B cell (primary cell): ENCODE measurements around the gene TIMM50. TPM values are rescaled to one million over a fixed set of nuclear protein-coding genes. Genes with fewer than 3 reads are reported as not detected.
A peak's percentile ranks its signal among the peaks of the same experiment; 100 is the strongest.

Experiments used
- ATAC-seq: fragments of 200-7000 bp; cut with Tn5 transposase; one replicate; pipeline ENCODE4 v1.10.0; 2021; ENCODE audit warnings: low read depth, mild to moderate bottlenecking, moderate number of reproducible peaks, moderate library complexity
- CTCF ChIA-PET: fragments of 350-600 bp; sonication (Branson Sonifier 250); formaldehyde crosslinking; loops from one replicate; lab custom pipeline; 2021; ENCODE audit warnings: antibody characterized with exemption, inconsistent platforms; lab: Charles Lee
- POLR2A ChIA-PET: fragments of 350-600 bp; sonication (Branson Sonifier 250); formaldehyde crosslinking; loops from one replicate; lab custom pipeline; 2021; ENCODE audit warnings: antibody characterized with exemption; lab: Charles Lee
- DNase-seq: peaks from one replicate; pipeline ENCODE4 v3.0.0; 2013
- H2AFZ ChIP-seq: 2 replicates; pipeline ENCODE4 v1.6.1; 2012; ENCODE audit warnings: mild to moderate bottlenecking, low read depth, low read length; ENCODE audit not compliant: insufficient read depth, poor library complexity, severe bottlenecking
- H3K27ac ChIP-seq, 2 donors: 1 replicate in 1 of 2; 2 replicates in 1 of 2; pipeline ENCODE4 v1.5.1; 2012 to 2013; ENCODE audit warnings: low read length in 2 of 2, mild to moderate bottlenecking in 2 of 2, moderate library complexity in 1 of 2
- H3K27me3 ChIP-seq, 4 experiments: fragments of 200-600 bp in 1 of 4; sonication (generic) in 1 of 4; replicated peaks in 1 of 4; 1 replicate in 2 of 4; 2 replicates in 2 of 4; pipeline versions ENCODE4 v1.6.1 to v1.7.0; 2013 to 2016; ENCODE audit warnings: low read length in 3 of 4, mild to moderate bottlenecking in 2 of 4, mixed read lengths in 1 of 4, moderate library complexity in 1 of 4; ENCODE audit not compliant: insufficient read depth in 4 of 4, control insufficient read depth in 3 of 4; ENCODE audit errors: control extremely low read depth in 1 of 4
- H3K36me3 ChIP-seq, 2 experiments: replicated peaks in 1 of 2; 1 replicate in 1 of 2; 2 replicates in 1 of 2; pipeline versions ENCODE4 v1.6.1 to v1.7.1; 2013; ENCODE audit warnings: low read length in 1 of 2; ENCODE audit not compliant: insufficient read depth in 2 of 2, control insufficient read depth in 1 of 2; ENCODE audit errors: control extremely low read depth in 1 of 2, extremely low read depth in 1 of 2
- H3K4me1 ChIP-seq, 2 donors: fragments of 200-600 bp in 1 of 2; sonication (generic) in 1 of 2; 1 replicate in 1 of 2; 2 replicates in 1 of 2; pipeline versions ENCODE4 v1.5.1 to v1.6.1; 2013 to 2017; ENCODE audit warnings: low read length in 2 of 2; ENCODE audit not compliant: control insufficient read depth in 2 of 2, insufficient read depth in 2 of 2
- H3K4me2 ChIP-seq: replicated peaks from 2 replicates; pipeline ENCODE3; 2012; ENCODE audit warnings: mild to moderate bottlenecking, low read depth, low read length; ENCODE audit not compliant: poor library complexity, severe bottlenecking
- H3K4me3 ChIP-seq, 5 experiments: fragments of 200-600 bp in 1 of 5; sonication (generic) in 1 of 5; 1 replicate in 3 of 5; 2 replicates in 2 of 5; pipeline versions ENCODE4 v1.5.1 to v1.7.0; 2011 to 2016; ENCODE audit warnings: low read length in 4 of 5, mild to moderate bottlenecking in 4 of 5, low read depth in 2 of 5, control low read depth in 1 of 5, moderate library complexity in 1 of 5; ENCODE audit not compliant: insufficient read depth in 1 of 5; ENCODE audit errors: control extremely low read depth in 1 of 5, extremely low read depth in 1 of 5
- H3K79me2 ChIP-seq: fragments of 200-600 bp; sonication (generic); one replicate; pipeline ENCODE4 v1.6.0; 2016; ENCODE audit warnings: low read length; ENCODE audit not compliant: control insufficient read depth, insufficient read depth
- H3K9ac ChIP-seq: fragments of 200-600 bp; sonication (generic); 2 replicates; pipeline ENCODE4 v1.6.1; 2017; ENCODE audit warnings: mild to moderate bottlenecking, low read length, moderate library complexity
- H3K9me3 ChIP-seq, 3 donors: one replicate each; pipeline versions ENCODE4 v1.6.1 to v1.7.1; 2013; ENCODE audit warnings: low read length in 2 of 3; ENCODE audit not compliant: control insufficient read depth in 2 of 3, insufficient read depth in 1 of 3; ENCODE audit errors: control extremely low read depth in 1 of 3
- H4K20me1 ChIP-seq: 2 replicates; pipeline ENCODE4 v1.6.0; 2012; ENCODE audit warnings: mild to moderate bottlenecking, low read length; ENCODE audit not compliant: insufficient read depth, control insufficient read depth, poor library complexity, severe bottlenecking
- H3K27ac Mint-ChIP-seq: one replicate; pipeline ENCODE4 v1.8.0; 2021; ENCODE audit warnings: mixed read lengths
- H3K27me3 Mint-ChIP-seq: one replicate; pipeline ENCODE4 v1.8.0; 2021; ENCODE audit warnings: mixed read lengths
- H3K4me1 Mint-ChIP-seq: one replicate; pipeline ENCODE4 v1.8.0; 2021; ENCODE audit warnings: mixed read lengths
- H3K4me3 Mint-ChIP-seq: one replicate; pipeline ENCODE4 v1.8.0; 2021; ENCODE audit warnings: mixed read lengths
- H3K9me3 Mint-ChIP-seq: one replicate; pipeline ENCODE4 v1.8.0; 2022; ENCODE audit warnings: mixed read lengths; ENCODE audit not compliant: insufficient read depth
- CTCF ChIP-seq: fragments of 200-600 bp; IDR thresholded peaks from one replicate; pipeline ENCODE4 v1.8.0; 2022; ENCODE audit warnings: antibody characterized with exemption, mild to moderate bottlenecking
- EZH2 ChIP-seq: IDR thresholded peaks from 2 replicates; pipeline ENCODE4 v1.6.1; 2012; ENCODE audit warnings: borderline replicate concordance, low read depth, mild to moderate bottlenecking, moderate library complexity, low read length; ENCODE audit not compliant: insufficient read depth, poor library complexity, severe bottlenecking
- WGBS: methylation state at CpG from one replicate; pipeline ENCODE4 v1.1.5; 2013; ENCODE audit warnings: missing lambda C conversion rate; ENCODE audit not compliant: insufficient coverage; 5-methylcytosine and 5-hydroxymethylcytosine counted together
- intact Hi-C: fragments of 100-400 bp; cut with micrococcal nuclease; formaldehyde crosslinking; loops from one replicate; pipeline ENCODE4 v1.10.0; 2022
- polyA plus RNA-seq: library from polyadenylated mRNA; depleted of rRNA; stranded (reverse); fragments of >200 nt; gene quantifications from 2 replicates; pipeline ENCODE4 v1.2.3, GENCODE V29; 2012
- total RNA-seq, 2 donors: library from RNA; stranded (reverse); fragments of 120-200 nt in 1 of 2; gene quantifications; 1 replicate in 1 of 2; 2 replicates in 1 of 2; pipeline versions ENCODE4 v1.2.3 to v1.2.4, GENCODE V29; 2013 to 2022

Gene TIMM50
- total and polyA plus RNA-seq, 2 donors (not counting 1 experiment from before 2014, with no cell fraction given) = 25.7 to 55.3 TPM

DNA sequence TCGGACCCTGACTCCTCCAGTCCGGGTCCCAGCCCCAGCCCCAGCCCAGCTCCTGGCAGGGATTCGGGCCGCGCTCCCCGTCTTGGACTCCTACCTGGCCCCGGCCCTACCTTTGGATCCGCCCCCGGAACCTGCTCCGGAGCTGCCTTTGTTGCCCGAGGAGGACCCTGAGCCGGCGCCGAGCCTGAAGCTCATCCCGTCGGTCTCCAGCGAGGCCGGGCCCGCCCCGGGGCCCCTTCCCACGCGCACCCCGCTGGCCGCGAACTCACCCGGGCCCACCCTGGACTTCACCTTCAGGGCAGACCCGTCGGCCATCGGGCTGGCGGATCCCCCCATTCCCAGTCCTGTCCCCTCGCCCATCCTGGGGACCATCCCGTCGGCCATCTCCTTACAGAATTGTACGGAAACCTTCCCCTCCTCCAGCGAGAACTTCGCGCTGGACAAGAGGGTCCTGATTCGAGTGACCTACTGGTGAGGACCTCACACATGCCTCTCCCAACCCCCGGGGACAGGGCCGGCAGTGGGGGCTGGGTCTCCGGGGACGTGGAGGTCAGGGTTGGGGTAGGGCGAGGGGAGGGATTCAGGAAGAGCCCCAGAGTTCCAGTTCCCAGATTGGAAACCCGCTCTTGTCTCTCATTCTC lies 35.0 kb downstream of the TIMM50 start:
- CTCF ChIA-PET = no interaction called here
- peak overlapping the region; percentile 69 for H2AFZ ChIP-seq

More for the DNA sequence above, 35.0 kb downstream of the TIMM50 start:
- TF ChIP-seq CTCF (no peak), EZH2 (peak; percentile 85)
- Mint-ChIP-seq H3K27me3 (peaks cover 31% of the 10 kb centered on the region), H3K9me3 (no peaks in the 10 kb centered on the region), H3K27ac (no peak overlapping the region), H3K4me3 (peak overlapping the region; percentile 78), H3K4me1 (peaks cover 16% of the 10 kb centered on the region)
- H3K27ac ChIP-seq = no peak overlapping the region
- DNase-seq = no peak
- H3K4me3 ChIP-seq = peak overlapping the region in 4 of 5 experiments; percentile 28 to 61 (median 42)
- peaks cover 20 to 25% of the 10 kb centered on the region in 2 donors for H3K4me1 ChIP-seq
- H3K79me2 ChIP-seq = no peaks in the 10 kb centered on the region
- intact Hi-C loops = no loop called here
- H4K20me1 ChIP-seq = no peaks in the 10 kb centered on the region
- POLR2A ChIA-PET = interaction anchor here (1.0 kb wide), 1 partner anchor 80 kb away, joined by 3 read pairs; the partner anchor contains the start of gene RPS16
- 7% methylated on average over 41 of the region's 44 CpGs for WGBS
- no peaks in the 10 kb centered on the region for H3K36me3 ChIP-seq
- peak overlapping the region; percentile 94 for H3K4me2 ChIP-seq
- H3K27me3 ChIP-seq = peaks cover 0 to 47% (median 32%) of the 10 kb centered on the region in 4 experiments
- no peak for ATAC-seq
- peaks cover 0 to 23% (median 0%) of the 10 kb centered on the region in 3 donors for H3K9me3 ChIP-seq
- H3K9ac ChIP-seq = peak overlapping the region; percentile 65
